Measurements from ENCODE around the gene ITGA7. TPM values are rescaled to one million over a fixed set of nuclear protein-coding genes. Genes with fewer than 3 reads are reported as not detected.

Gene ITGA7
- polyA plus RNA-seq, 1 of the 3 experiments (the other 2 are of a cell fraction): 19.7 TPM

DNA sequence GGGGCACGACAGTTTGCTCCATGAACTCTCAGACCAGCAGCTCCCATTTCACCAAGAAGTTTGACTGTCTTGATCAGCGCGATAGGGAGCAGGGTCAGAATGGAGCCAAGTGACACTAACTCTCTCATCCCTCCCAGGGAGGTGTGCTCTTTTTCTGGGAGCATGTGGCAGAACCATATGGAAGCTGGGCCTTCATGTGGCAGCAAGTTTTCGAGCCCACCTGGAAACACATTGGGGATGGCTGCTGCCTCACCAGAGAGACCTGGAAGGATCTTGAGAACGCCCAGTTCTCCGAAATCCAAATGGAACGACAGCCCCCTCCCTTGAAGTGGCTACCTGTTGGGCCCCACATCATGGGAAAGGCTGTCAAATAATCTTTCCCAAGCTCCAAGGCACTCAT lies 24.0 kb downstream of the ITGA7 start:
- Histone ChIP-seq H3K4me3 (ENCODE audit: low read depth in 2 of 2, low read length in 1 of 2) (no peak overlapping the region), H3K9me2 (no peaks in the 10 kb centered on the region), H3K9me3 (no peaks in the 10 kb centered on the region), H3K36me3 (replicated peaks in 1 of 2; ENCODE audit: control insufficient read depth in 1 of 2, insufficient read depth in 2 of 2, low read length in 1 of 2) (no peaks in the 10 kb centered on the region), H3K27ac (ENCODE audit: low read depth in 2 of 2, low read length in 1 of 2) (no peak overlapping the region), H4K20me1 (ENCODE audit: insufficient read depth) (no peaks in the 10 kb centered on the region), H3F3A (replicated peaks; ENCODE audit: insufficient read depth) (peaks cover 4% of the 10 kb centered on the region), H3K27me3 (ENCODE audit: insufficient read depth) (peaks cover 45% of the 10 kb centered on the region), H3K4me1 (ENCODE audit: control insufficient read depth in 1 of 2, insufficient read depth in 2 of 2, low read depth in 1 of 2, low read length in 1 of 2) (no peaks in the 10 kb centered on the region; a peak in 1 of 4 replicates), H2AFZ (ENCODE audit: low read depth) (no peak overlapping the region), H3K79me2 (ENCODE audit: insufficient read depth) (no peaks in the 10 kb centered on the region), H3K4me2 (no peak overlapping the region), H3K9ac (no peak overlapping the region)
- TF ChIP-seq RAD21 (IDR thresholded peaks at IDR 0.05; ENCODE audit: low read length) (no peak), RXRA (IDR thresholded peaks at IDR 0.05; ENCODE audit: borderline replicate concordance, low read depth) (no peak), EZH2phosphoT487 (IDR thresholded peaks at IDR 0.05; ENCODE audit: borderline replicate concordance, low read depth) (no peak), NRF1 (IDR thresholded peaks at IDR 0.05; ENCODE audit: low read depth, low read length) (no peak)
- TF ChIP-seq, protein P1, sequence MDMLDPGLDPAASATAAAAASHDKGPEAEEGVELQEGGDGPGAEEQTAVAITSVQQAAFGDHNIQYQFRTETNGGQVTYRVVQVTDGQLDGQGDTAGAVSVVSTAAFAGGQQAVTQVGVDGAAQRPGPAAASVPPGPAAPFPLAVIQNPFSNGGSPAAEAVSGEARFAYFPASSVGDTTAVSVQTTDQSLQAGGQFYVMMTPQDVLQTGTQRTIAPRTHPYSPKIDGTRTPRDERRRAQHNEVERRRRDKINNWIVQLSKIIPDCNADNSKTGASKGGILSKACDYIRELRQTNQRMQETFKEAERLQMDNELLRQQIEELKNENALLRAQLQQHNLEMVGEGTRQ (IDR thresholded peaks at IDR 0.05; ENCODE audit: borderline replicate concordance, low read depth, low read length): no peak
- WGBS (ENCODE audit: low lambda C conversion rate): 50% methylated on average over 7 of the region's 7 CpGs
- POLR2A ChIA-PET: no interaction called here
- CTCF ChIA-PET: interaction anchor here (0.7 to 2.0 kb wide), 4 partner anchors 23 to 53 kb away, joined by 3 to 9 read pairs (median 6); no protein-coding TSS in a partner anchor
- no peak for DNase-seq

DNA sequence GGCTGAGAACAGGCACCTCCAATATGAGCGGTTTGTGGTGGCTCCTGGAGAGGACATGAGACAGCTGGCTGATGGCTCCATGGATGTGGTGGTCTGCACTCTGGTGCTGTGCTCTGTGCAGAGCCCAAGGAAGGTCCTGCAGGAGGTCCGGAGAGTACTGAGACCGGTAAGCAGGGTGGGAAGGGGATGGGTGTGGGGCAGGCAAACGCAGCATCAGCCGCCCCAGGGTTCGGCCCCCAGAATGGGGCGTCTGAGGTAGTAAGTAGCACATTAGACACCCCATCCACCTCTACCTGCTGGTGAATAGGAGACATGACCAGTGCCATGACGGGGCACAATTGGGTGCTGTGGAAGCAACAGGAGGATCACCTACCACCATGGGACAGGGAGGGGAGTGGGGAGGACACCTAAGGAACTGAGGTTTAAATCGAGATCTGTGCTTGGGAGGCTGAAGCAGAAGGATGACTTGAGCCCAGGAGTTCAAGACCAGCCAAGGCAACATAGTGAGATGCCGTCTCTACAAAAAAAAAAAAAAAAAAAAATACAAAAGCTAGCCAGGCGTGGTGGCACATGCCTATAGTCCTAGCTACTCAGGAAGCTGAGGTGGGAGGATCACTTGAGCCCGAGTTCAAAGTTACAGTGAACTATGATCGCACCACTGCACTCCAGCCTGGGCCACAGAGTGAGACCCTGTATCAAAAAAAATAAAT lies 25.5 kb downstream of the ITGA7 start:
- Histone ChIP-seq H3K9me2 (no peaks in the 10 kb centered on the region), H3K4me1 (ENCODE audit: control insufficient read depth in 1 of 2, insufficient read depth in 2 of 2, low read depth in 1 of 2, low read length in 1 of 2) (no peaks in the 10 kb centered on the region; a peak in 1 of 4 replicates), H3K4me3 (ENCODE audit: low read depth in 2 of 2, low read length in 1 of 2) (no peak overlapping the region), H3K9me3 (no peaks in the 10 kb centered on the region), H4K20me1 (ENCODE audit: insufficient read depth) (no peaks in the 10 kb centered on the region), H3F3A (replicated peaks; ENCODE audit: insufficient read depth) (peaks cover 4% of the 10 kb centered on the region), H3K36me3 (replicated peaks in 1 of 2; ENCODE audit: control insufficient read depth in 1 of 2, insufficient read depth in 2 of 2, low read length in 1 of 2) (no peaks in the 10 kb centered on the region), H3K4me2 (peak overlapping the region; percentile 59; the same call in 1 of the 2 replicates), H2AFZ (ENCODE audit: low read depth) (no peak overlapping the region; the same call in 1 of the 2 replicates), H3K79me2 (ENCODE audit: insufficient read depth) (no peaks in the 10 kb centered on the region), H3K27ac (ENCODE audit: low read depth in 2 of 2, low read length in 1 of 2) (no peak overlapping the region), H3K9ac (no peak overlapping the region), H3K27me3 (ENCODE audit: insufficient read depth) (peaks cover 54% of the 10 kb centered on the region)
- no peak for DNase-seq
- ChIA-PET POLR2A (no interaction called here), CTCF (interaction anchor here (0.8 to 1.6 kb wide), 5 partner anchors 11 to 42 kb away, joined by 3 to 5 read pairs (median 3); partner anchors contain the start of gene RDH5)
- TF ChIP-seq, protein P2, sequence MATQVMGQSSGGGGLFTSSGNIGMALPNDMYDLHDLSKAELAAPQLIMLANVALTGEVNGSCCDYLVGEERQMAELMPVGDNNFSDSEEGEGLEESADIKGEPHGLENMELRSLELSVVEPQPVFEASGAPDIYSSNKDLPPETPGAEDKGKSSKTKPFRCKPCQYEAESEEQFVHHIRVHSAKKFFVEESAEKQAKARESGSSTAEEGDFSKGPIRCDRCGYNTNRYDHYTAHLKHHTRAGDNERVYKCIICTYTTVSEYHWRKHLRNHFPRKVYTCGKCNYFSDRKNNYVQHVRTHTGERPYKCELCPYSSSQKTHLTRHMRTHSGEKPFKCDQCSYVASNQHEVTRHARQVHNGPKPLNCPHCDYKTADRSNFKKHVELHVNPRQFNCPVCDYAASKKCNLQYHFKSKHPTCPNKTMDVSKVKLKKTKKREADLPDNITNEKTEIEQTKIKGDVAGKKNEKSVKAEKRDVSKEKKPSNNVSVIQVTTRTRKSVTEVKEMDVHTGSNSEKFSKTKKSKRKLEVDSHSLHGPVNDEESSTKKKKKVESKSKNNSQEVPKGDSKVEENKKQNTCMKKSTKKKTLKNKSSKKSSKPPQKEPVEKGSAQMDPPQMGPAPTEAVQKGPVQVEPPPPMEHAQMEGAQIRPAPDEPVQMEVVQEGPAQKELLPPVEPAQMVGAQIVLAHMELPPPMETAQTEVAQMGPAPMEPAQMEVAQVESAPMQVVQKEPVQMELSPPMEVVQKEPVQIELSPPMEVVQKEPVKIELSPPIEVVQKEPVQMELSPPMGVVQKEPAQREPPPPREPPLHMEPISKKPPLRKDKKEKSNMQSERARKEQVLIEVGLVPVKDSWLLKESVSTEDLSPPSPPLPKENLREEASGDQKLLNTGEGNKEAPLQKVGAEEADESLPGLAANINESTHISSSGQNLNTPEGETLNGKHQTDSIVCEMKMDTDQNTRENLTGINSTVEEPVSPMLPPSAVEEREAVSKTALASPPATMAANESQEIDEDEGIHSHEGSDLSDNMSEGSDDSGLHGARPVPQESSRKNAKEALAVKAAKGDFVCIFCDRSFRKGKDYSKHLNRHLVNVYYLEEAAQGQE (IDR thresholded peaks at IDR 0.05; ENCODE audit: low read depth, low read length): no peak
- no peak for TF ChIP-seq NFIC (IDR thresholded peaks at IDR 0.05; ENCODE audit: borderline replicate concordance)
- TF ChIP-seq GATA2 (CRISPR knock-in tag; IDR thresholded peaks at IDR 0.05): no peak
- TF ChIP-seq SIN3A (IDR thresholded peaks at IDR 0.05; ENCODE audit: borderline replicate concordance, low read depth, low read length): no peak
- TF ChIP-seq RFX5 (IDR thresholded peaks at IDR 0.05; ENCODE audit: low read length): no peak
- TF ChIP-seq YY1 (IDR thresholded peaks at IDR 0.05; ENCODE audit: low read depth): no peak
- no peak for TF ChIP-seq POLR2AphosphoS5 (IDR thresholded peaks at IDR 0.05; ENCODE audit: low read depth, low read length)
- TF ChIP-seq FOXJ3 (CRISPR knock-in tag; IDR thresholded peaks at IDR 0.05): no peak
- TF ChIP-seq CHD2 (IDR thresholded peaks at IDR 0.05; ENCODE audit: low read length, partially characterized antibody): no peak
- TF ChIP-seq FOXM1 (IDR thresholded peaks at IDR 0.05; ENCODE audit: low read depth): no peak
- TF ChIP-seq ELF1 (IDR thresholded peaks at IDR 0.05): no peak
- TF ChIP-seq TEAD4 (IDR thresholded peaks at IDR 0.05; ENCODE audit: borderline replicate concordance, insufficient read depth): no peak
- no peak for TF ChIP-seq TAF1 (IDR thresholded peaks at IDR 0.05; ENCODE audit: borderline replicate concordance, low read depth, low read length)
- TF ChIP-seq RXRA (IDR thresholded peaks at IDR 0.05; ENCODE audit: borderline replicate concordance, low read depth): no peak
- TF ChIP-seq, protein P3, sequence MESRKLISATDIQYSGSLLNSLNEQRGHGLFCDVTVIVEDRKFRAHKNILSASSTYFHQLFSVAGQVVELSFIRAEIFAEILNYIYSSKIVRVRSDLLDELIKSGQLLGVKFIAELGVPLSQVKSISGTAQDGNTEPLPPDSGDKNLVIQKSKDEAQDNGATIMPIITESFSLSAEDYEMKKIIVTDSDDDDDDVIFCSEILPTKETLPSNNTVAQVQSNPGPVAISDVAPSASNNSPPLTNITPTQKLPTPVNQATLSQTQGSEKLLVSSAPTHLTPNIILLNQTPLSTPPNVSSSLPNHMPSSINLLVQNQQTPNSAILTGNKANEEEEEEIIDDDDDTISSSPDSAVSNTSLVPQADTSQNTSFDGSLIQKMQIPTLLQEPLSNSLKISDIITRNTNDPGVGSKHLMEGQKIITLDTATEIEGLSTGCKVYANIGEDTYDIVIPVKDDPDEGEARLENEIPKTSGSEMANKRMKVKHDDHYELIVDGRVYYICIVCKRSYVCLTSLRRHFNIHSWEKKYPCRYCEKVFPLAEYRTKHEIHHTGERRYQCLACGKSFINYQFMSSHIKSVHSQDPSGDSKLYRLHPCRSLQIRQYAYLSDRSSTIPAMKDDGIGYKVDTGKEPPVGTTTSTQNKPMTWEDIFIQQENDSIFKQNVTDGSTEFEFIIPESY (IDR thresholded peaks at IDR 0.05; ENCODE audit: borderline replicate concordance, low read depth): no peak
- TF ChIP-seq GABPA (IDR thresholded peaks at IDR 0.05; ENCODE audit: low read depth): no peak
- 46% methylated on average over 13 of the region's 13 CpGs for WGBS (ENCODE audit: low lambda C conversion rate)

Measured in SK-N-SH (cell line).